Tibial nerve (tissue), 4 donors: ENCODE data around the gene C1QA. TPM values are rescaled to one million over a fixed set of nuclear protein-coding genes. Genes with fewer than 3 reads are reported as not detected.

Experiments
- DNase-seq, 2 donors: peaks; one replicate each; pipeline ENCODE4 v3.0.0-alpha.2; 2019; ENCODE audit warnings: low spot score in 2 of 2
- H3K27ac ChIP-seq, 4 donors: fragments of 200-600 bp; sonication (generic) in 3 of 4; one replicate each; pipeline ENCODE4 v1.5.1; 2017 to 2019; ENCODE audit warnings: mild to moderate bottlenecking in 1 of 4
- H3K27me3 ChIP-seq, 2 donors: fragments of 200-600 bp; sonication (generic) in 1 of 2; one replicate each; pipeline versions ENCODE4 v1.5.1 to v1.6.0; 2017 to 2019
- H3K36me3 ChIP-seq, 3 donors: fragments of 200-600 bp; sonication (generic); one replicate each; pipeline ENCODE4 v1.5.1; 2018 to 2019
- H3K4me1 ChIP-seq, 4 donors: fragments of 200-600 bp; sonication (generic) in 3 of 4; one replicate each; pipeline ENCODE4 v1.5.1; 2017 to 2019
- H3K4me3 ChIP-seq, 4 donors: fragments of 200-600 bp; sonication (generic) in 3 of 4; one replicate each; pipeline ENCODE4 v1.5.1; 2017 to 2019; ENCODE audit warnings: mild to moderate bottlenecking in 1 of 4, moderate library complexity in 1 of 4
- H3K9me3 ChIP-seq, 4 donors: fragments of 200-600 bp; sonication (generic) in 3 of 4; one replicate each; pipeline ENCODE4 v1.5.1; 2017 to 2019
- CTCF ChIP-seq, 5 experiments: fragments of 200-600 bp in 3 of 5; fragments of 450-650 bp in 2 of 5; sonication (generic) in 3 of 5; IDR thresholded peaks; one replicate each; pipeline ENCODE4 v1.5.1; 2016 to 2019; ENCODE audit warnings: antibody characterized with exemption in 5 of 5, mild to moderate bottlenecking in 3 of 5, moderate library complexity in 2 of 5
- EP300 ChIP-seq, 2 donors: sonication (generic); formaldehyde crosslinking; IDR thresholded peaks; one replicate each; pipeline ENCODE4 v1.6.1; 2017; ENCODE audit warnings: antibody characterized with exemption in 2 of 2, mild to moderate bottlenecking in 1 of 2
- POLR2A ChIP-seq, 2 donors: fragments of 450-650 bp; IDR thresholded peaks; one replicate each; pipeline ENCODE4 v1.6.1; 2017; ENCODE audit warnings: antibody characterized with exemption in 2 of 2, mild to moderate bottlenecking in 2 of 2, moderate library complexity in 2 of 2
- WGBS, 2 donors: methylation state at CpG; one replicate each; pipeline ENCODE4 v1.1.5; 2018; 5-methylcytosine and 5-hydroxymethylcytosine counted together
- total RNA-seq, 4 donors: library from RNA; depleted of rRNA; stranded (reverse); fragments of >200 nt; gene quantifications; one replicate each; pipeline ENCODE4 v1.1.0, GENCODE V29; 2016

C1QA gene
- total RNA-seq = 100 to 1,000 TPM; 139 to 231 (median 182) TPM

- Histone ChIP-seq H3K27ac (no peak within 1 kb of the TSS), H3K9me3 (no peaks in the 10 kb centered on the region), H3K4me3 (peak within 1 kb of the TSS in 3 of 4 donors; percentile 9 to 41 (median 19)), H3K27me3 (peaks cover 0 to 34% of the 10 kb centered on the region in 2 donors), H3K36me3 (no peaks in the 10 kb centered on the region), H3K4me1 (no peaks in the 10 kb centered on the region)
- WGBS, 2 donors = 49 to 56% methylated on average over 5 of the region's 5 CpGs
- peak; percentile 28 to 43 for DNase-seq
- no peak for TF ChIP-seq CTCF (IDR thresholded peaks at IDR 0.05)
- peak in 1 of 2 donors; percentile 84 for TF ChIP-seq EP300 (IDR thresholded peaks at IDR 0.05)
Observed at GRCh38 chr1:22636353-22636752, at the start of gene C1QA. Gene C1QA, plus strand, starts transcription at chr1:22636628. Its CDS starts 989 bp downstream, at chr1:22637617.

DNA sequence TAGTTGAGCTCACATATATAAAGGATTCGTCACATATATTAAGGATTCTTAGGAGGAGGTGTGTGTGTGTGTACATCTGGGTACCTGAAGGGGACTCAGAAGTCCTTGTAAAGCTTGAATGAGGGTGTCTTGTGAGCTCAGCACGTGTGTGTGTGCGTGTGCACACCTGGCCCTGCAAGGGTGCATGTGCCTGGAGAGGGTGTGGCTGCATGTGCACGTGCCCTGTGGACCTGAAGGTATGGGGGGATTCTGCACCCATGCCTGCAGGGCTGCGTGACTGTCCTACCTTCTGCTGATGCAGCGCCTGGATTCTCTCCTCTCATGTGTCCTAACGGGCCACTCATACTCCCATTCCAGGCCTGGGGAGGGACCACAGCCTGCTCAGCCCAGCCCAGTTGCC lies 49.2 kb upstream of the C1QA start:
- Histone ChIP-seq H3K27me3 (peaks cover 0 to 36% of the 10 kb centered on the region in 2 donors), H3K27ac (no peak overlapping the region), H3K9me3 (no peaks in the 10 kb centered on the region), H3K36me3 (no peaks in the 10 kb centered on the region), H3K4me3 (no peak overlapping the region), H3K4me1 (no peaks in the 10 kb centered on the region)
- no peak for DNase-seq
- WGBS, 2 donors = 68 to 79% methylated on average over 7 of the region's 7 CpGs
- TF ChIP-seq POLR2A (IDR thresholded peaks at IDR 0.05) = no peak
- TF ChIP-seq CTCF (IDR thresholded peaks at IDR 0.05) = no peak
- no peak for TF ChIP-seq EP300 (IDR thresholded peaks at IDR 0.05)

GRCh38 chr1:22588899-22589422 lies 47.5 kb upstream of the C1QA start:
- Histone ChIP-seq H3K27ac (no peak overlapping the region), H3K9me3 (no peaks in the 10 kb centered on the region), H3K36me3 (no peaks in the 10 kb centered on the region), H3K4me3 (no peak overlapping the region), H3K27me3 (peaks cover 0 to 54% of the 10 kb centered on the region in 2 donors), H3K4me1 (no peaks in the 10 kb centered on the region)
- no peak for TF ChIP-seq CTCF (IDR thresholded peaks at IDR 0.05)
- DNase-seq = no peak
- 74 to 82% methylated on average over 20 to 22 of the region's 24 CpGs for WGBS, 2 donors

- Histone ChIP-seq H3K27ac (no peak overlapping the region), H3K4me1 (no peaks in the 10 kb centered on the region), H3K9me3 (no peaks in the 10 kb centered on the region), H3K27me3 (peaks cover 0 to 67% of the 10 kb centered on the region in 2 donors), H3K4me3 (no peak overlapping the region), H3K36me3 (no peaks in the 10 kb centered on the region)
- TF ChIP-seq POLR2A (IDR thresholded peaks at IDR 0.05) (no peak), CTCF (IDR thresholded peaks at IDR 0.05) (no peak), EP300 (IDR thresholded peaks at IDR 0.05) (no peak)
- 65 to 66% methylated on average over 8 of the region's 8 CpGs for WGBS, 2 donors
- DNase-seq = no peak
Observed at GRCh38 chr1:22591576-22591975, 44.9 kb upstream of the C1QA start.

DNA sequence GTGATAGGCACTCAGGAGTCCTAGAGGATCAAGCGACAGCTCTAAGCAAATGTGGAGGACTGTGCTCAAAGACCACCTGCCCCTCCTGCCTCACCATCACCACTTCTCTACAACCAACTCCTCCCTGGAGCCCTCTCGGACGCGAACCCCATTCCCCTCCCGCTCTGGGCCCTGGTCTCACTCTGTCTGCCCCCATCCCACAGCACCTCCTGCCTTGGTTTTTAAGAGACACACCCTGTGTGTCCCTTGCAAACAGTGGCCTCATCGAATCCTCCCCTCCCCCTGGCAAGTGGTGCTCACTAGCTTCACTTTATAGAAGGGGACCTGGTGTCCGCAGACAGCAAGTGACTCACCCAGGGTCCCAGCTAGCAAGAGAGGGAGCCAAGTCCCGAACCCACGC lies 44.4 kb upstream of the C1QA start:
- 73 to 79% methylated on average over 9 of the region's 9 CpGs for WGBS, 2 donors
- no peak overlapping the region for H3K4me3 ChIP-seq
- H3K4me1 ChIP-seq = no peaks in the 10 kb centered on the region
- H3K27ac ChIP-seq = no peak overlapping the region
- TF ChIP-seq POLR2A (IDR thresholded peaks at IDR 0.05) (no peak), CTCF (IDR thresholded peaks at IDR 0.05) (no peak), EP300 (IDR thresholded peaks at IDR 0.05) (no peak)
- no peaks in the 10 kb centered on the region for H3K36me3 ChIP-seq
- peaks cover 0 to 65% of the 10 kb centered on the region in 2 donors for H3K27me3 ChIP-seq
- H3K9me3 ChIP-seq = no peaks in the 10 kb centered on the region
- no peak for DNase-seq
